Esophagus squamous epithelium (tissue), 4 donors: ENCODE data around the gene ATP6V1E1.

Source experiments
- CTCF ChIP-seq, 6 experiments: fragments of 450-650 bp in 4 of 6; fragments of 200-600 bp in 2 of 6; sonication (generic) in 2 of 6; IDR thresholded peaks; one replicate each; pipeline ENCODE4 v1.5.1; 2016 to 2019; ENCODE audit warnings: antibody characterized with exemption in 6 of 6, mild to moderate bottlenecking in 4 of 6, moderate library complexity in 4 of 6
- POLR2A ChIP-seq, 4 donors: fragments of 450-650 bp; IDR thresholded peaks; one replicate each; pipeline ENCODE4 v1.6.1; 2017; ENCODE audit warnings: antibody characterized with exemption in 4 of 4, mild to moderate bottlenecking in 4 of 4, moderate library complexity in 3 of 4

DNA sequence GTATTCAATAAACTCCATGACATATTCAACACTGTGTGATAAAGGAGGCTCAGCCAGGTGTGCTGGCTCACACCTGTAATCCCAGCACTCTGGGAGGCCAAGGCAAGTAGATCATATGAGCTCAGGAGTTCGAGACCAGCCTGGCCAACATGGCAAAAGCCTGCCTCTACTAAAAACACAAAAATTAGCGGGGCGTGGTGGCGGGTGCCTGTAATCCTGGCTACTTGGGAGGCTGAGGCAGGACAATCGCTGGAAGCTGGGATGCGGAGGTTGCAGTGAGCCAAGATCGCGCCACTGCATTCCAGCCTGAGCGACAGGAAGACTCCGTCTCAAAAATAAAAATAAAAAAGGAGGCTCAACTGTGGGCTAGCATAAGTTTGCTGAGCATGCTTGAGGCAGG, 69.4 kb downstream of the ATP6V1E1 start:
- no peak for TF ChIP-seq CTCF (IDR thresholded peaks at IDR 0.05)
- TF ChIP-seq POLR2A (IDR thresholded peaks at IDR 0.05) = no peak
